Measurements from ENCODE around the gene GABRB1. TPM values are rescaled to one million over a fixed set of nuclear protein-coding genes. Genes with fewer than 3 reads are reported as not detected.
A peak's percentile ranks its signal among the peaks of the same experiment; 100 is the strongest.

The GABRB1 gene
- polyA plus RNA-seq, result under 1 TPM in 2 of 4 donors, not detected in 2; 0.18 to 0.78 TPM
- long read RNA-seq, donor 1, result 0 reads
- long read RNA-seq, donor 2, result 0 reads
- long read RNA-seq, donor 3, result 0 reads
- long read RNA-seq, donor 4, result 0 reads
- long read RNA-seq, donor 5, result 0 reads
- long read RNA-seq, donor 6, result 0 reads
- long read RNA-seq, donor 7, result 0 reads
- long read RNA-seq, donor 8, result 0 reads
- long read RNA-seq, donor 9, partial matches to known transcripts, result 0 of 1 reads
- long read RNA-seq, donor 9, other reads (novel, unspliced or antisense), result 0 of 1 reads
- long read RNA-seq, donor 10, result 0 reads

DNA sequence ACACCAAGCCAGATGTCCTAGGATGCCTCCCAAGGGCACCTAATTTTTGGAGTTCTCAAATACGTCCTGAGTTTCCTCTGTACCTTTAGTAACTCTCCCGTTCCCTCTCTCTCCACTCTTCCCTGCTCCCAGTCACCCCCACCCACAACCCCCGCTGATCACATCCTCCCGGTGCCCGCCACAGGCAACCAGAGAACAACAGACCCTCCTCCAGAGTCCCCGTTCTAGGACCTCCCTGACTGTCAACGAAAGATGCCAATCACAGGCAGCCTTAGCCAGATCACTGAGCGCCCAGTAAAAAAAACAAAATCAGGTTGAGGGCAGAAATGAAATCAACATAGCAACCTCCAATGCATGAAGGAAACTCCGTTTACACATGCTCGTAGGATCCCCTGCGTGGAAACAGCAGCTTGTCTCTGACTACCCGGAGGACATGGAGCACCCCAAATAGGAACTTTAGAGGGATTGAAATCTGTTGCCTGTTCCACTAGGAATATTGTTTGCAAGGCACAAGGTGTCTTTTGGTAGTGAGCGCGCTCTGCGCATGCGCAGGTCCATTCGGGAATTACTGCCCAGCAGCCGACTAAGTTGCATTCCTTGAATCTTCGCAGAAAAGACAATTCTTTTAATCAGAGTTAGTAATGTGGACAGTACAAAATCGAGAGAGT lies at the start of gene GABRB1:
GABRB1 (plus strand) TSS at position 557 of the 668 bp plus-strand sequence.
- H3K4me3 ChIP-seq (ENCODE audit: low read depth in 1 of 3, low read length in 3 of 3), result peak within 1 kb of the TSS in 2 of 3 donors; percentile 46 to 58
- peak; percentile 69 to 77 for DNase-seq
- 3 to 6% (median 6%) methylated on average over 20 of the region's 20 CpGs for WGBS, 3 donors
- H3K9me3 ChIP-seq (ENCODE audit: control insufficient read depth in 2 of 2, insufficient read depth in 1 of 2, low read depth in 1 of 2, low read length in 1 of 2), result no peaks in the 10 kb centered on the region
- peaks cover 0 to 16% (median 4%) of the 10 kb centered on the region in 3 donors for H3K27me3 ChIP-seq (ENCODE audit: control insufficient read depth in 3 of 3, insufficient read depth in 3 of 3, low read length in 3 of 3)
- H3K4me1 ChIP-seq (ENCODE audit: control insufficient read depth in 3 of 3, insufficient read depth in 2 of 3, low read depth in 1 of 3, low read length in 2 of 3), result no peaks in the 10 kb centered on the region
- no peaks in the 10 kb centered on the region for H3K36me3 ChIP-seq (ENCODE audit: control insufficient read depth in 3 of 3, insufficient read depth in 2 of 3, low read depth in 1 of 3, low read length in 3 of 3)
- no peak within 1 kb of the TSS for H3K27ac ChIP-seq (ENCODE audit: low read depth in 1 of 3, low read length in 2 of 3)
- no peak for FAIRE-seq

DNA sequence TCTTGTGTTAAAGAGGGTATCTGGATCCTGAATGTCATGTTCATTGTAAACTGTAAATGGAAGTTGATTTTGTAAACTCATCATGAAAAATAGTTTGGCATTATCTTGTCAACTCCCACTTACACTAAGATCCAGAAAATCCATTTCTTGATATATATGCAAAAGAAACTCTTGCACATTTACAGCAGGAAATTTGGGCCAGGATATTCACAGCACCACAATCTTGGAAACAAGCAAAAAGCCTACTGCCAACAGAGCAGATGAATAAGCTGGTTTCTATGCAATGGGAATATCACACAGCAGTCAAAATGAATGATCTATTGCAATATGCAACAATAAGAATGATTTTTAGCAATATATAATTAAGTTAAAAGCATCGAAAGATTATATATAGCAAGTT lies 46.6 kb upstream of the GABRB1 start:
- FAIRE-seq, result no peak

DNA sequence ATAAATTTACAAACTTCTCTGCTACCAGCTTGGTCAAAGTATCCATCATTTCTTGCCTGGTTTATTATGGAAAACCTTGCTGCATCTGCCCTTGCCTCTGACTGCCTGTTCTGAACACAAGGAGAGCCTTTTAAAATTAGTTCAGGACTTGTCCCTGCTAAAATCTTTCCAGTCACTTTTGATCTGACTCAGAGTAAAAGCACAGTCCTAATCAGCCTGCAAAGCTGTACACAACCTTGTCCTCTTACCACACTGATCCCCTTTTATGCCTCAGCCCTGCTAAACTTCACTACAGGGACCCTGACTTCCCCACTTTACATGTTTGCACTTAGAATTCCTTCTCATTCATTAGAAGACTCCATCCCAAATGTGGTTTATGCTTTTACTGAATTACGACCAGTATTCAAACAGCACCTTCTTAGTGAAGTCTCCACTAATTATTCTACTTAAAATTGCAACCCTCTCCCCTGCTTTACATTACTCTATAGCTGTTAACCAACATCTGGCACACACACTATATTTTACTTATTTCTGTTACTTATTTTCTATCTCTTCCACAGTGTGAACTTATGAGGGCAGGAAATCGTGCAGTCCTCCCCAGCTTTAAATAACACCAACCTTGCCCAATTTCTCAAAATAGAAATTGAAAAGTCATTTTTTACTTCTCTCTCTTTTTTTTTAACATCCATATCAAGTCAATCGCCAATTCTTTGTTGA lies 44.3 kb upstream of the GABRB1 start:
- WGBS, 3 donors, result 74 to 86% (median 81%) methylated on average over 3 of the region's 3 CpGs
- Histone ChIP-seq H3K27me3 (ENCODE audit: control insufficient read depth in 3 of 3, insufficient read depth in 3 of 3, low read length in 3 of 3) (peaks cover 0 to 3% (median 0%) of the 10 kb centered on the region in 3 donors), H3K36me3 (ENCODE audit: control insufficient read depth in 3 of 3, insufficient read depth in 2 of 3, low read depth in 1 of 3, low read length in 3 of 3) (no peaks in the 10 kb centered on the region), H3K4me3 (ENCODE audit: low read depth in 1 of 3, low read length in 3 of 3) (no peak overlapping the region), H3K27ac (ENCODE audit: low read depth in 1 of 3, low read length in 2 of 3) (no peak overlapping the region), H3K4me1 (ENCODE audit: control insufficient read depth in 3 of 3, insufficient read depth in 2 of 3, low read depth in 1 of 3, low read length in 2 of 3) (no peaks in the 10 kb centered on the region), H3K9me3 (ENCODE audit: control insufficient read depth in 2 of 2, insufficient read depth in 1 of 2, low read depth in 1 of 2, low read length in 1 of 2) (no peaks in the 10 kb centered on the region)
- no peak for DNase-seq
- no peak for FAIRE-seq

More for the DNA sequence above, 46.6 kb upstream of the GABRB1 start:
- Histone ChIP-seq H3K36me3 (ENCODE audit: control insufficient read depth in 3 of 3, insufficient read depth in 2 of 3, low read depth in 1 of 3, low read length in 3 of 3) (no peaks in the 10 kb centered on the region), H3K4me1 (ENCODE audit: control insufficient read depth in 3 of 3, insufficient read depth in 2 of 3, low read depth in 1 of 3, low read length in 2 of 3) (no peaks in the 10 kb centered on the region), H3K27ac (ENCODE audit: low read depth in 1 of 3, low read length in 2 of 3) (no peak overlapping the region), H3K27me3 (ENCODE audit: control insufficient read depth in 3 of 3, insufficient read depth in 3 of 3, low read length in 3 of 3) (no peaks in the 10 kb centered on the region), H3K4me3 (ENCODE audit: low read depth in 1 of 3, low read length in 3 of 3) (no peak overlapping the region), H3K9me3 (ENCODE audit: control insufficient read depth in 2 of 2, insufficient read depth in 1 of 2, low read depth in 1 of 2, low read length in 1 of 2) (no peaks in the 10 kb centered on the region)
- 85 to 98% (median 90%) methylated on average over 1 of the region's 1 CpG for WGBS, 3 donors
- DNase-seq, result no peak

DNA sequence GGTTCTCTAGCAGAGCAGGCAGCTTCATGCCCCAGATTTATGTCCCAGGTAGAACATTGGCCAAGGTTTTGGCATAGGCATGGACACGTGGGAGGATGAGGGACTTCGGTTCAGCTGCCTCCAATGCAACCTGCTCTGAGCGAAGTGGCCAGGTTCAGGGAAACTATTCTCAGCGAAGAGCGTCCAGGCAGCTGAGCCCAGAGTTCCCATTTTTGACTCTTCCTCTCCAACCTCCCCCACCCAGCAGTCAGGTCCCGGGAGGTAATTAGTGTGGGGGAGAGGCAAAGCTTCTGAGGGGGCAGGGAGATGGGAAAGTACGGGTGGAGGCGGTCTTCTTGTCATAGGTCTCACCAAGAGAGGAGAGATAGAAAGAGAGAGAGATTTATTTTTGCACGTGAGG lies 39.0 kb upstream of the GABRB1 start:
- DNase-seq (no peak), FAIRE-seq (no peak)
- Histone ChIP-seq H3K9me3 (ENCODE audit: control insufficient read depth in 2 of 2, insufficient read depth in 1 of 2, low read depth in 1 of 2, low read length in 1 of 2) (no peaks in the 10 kb centered on the region), H3K4me3 (ENCODE audit: low read depth in 1 of 3, low read length in 3 of 3) (no peak overlapping the region), H3K4me1 (ENCODE audit: control insufficient read depth in 3 of 3, insufficient read depth in 2 of 3, low read depth in 1 of 3, low read length in 2 of 3) (peaks cover 4 to 6% (median 5%) of the 10 kb centered on the region in 3 donors), H3K36me3 (ENCODE audit: control insufficient read depth in 3 of 3, insufficient read depth in 2 of 3, low read depth in 1 of 3, low read length in 3 of 3) (no peaks in the 10 kb centered on the region), H3K27me3 (ENCODE audit: control insufficient read depth in 3 of 3, insufficient read depth in 3 of 3, low read length in 3 of 3) (peaks cover 4 to 35% (median 11%) of the 10 kb centered on the region in 3 donors), H3K27ac (ENCODE audit: low read depth in 1 of 3, low read length in 2 of 3) (no peak overlapping the region)
- whole genome bisulfite sequencing, 3 donors, result 9 to 25% (median 15%) methylated on average over 9 of the region's 9 CpGs

DNA sequence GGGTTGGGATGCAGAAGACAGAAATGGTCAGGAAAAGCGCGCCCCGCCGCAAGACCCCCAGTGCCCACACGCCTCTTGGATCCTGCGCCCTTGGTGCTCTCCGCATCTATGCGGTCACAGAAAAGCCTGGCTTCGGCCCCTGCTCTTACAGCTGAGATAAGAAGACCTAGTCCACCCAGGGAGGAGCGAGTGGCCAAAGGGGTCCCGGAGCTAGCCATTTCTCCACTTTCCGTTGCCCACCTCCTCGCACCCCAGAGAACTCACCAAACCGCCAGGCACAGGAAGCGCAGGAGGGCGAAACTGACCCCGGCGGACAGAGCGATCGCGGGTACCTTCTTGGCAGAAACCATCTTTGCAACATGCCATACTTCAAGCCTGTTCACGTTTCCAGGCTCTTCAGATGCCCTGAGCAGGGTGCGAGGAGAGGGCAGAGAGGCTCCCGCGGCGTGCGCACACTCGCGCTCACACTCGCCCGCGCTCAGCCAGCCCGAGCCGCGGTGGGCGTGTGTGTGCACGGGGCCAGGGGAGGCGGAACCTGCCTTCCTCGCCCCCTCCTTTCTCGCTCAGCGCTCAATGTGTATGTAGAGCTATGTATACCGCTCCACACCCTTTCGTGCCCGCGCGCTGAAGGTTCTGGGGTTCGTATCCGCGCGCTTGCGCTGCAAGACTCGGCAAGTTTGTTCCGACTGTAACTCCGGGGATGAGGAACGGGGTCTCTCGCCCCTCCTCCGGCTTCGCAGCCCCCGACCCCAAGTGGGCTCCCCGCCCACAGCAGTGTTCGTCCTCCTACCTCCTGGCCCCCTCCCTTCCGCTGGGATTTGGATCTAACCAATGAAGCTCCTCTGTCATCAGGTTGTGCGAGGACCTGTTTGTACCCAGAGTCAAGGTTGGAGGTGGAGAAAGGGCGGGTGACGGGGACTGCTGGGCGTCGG lies 38.0 kb upstream of the GABRB1 start, which contains the start of gene GABRA4:
GABRA4 (minus strand) TSS at position 507 of the 932 bp plus-strand sequence; CDS start at position 350, 157 bp downstream.
- peaks cover 4 to 6% (median 5%) of the 10 kb centered on the region in 3 donors for H3K4me1 ChIP-seq (ENCODE audit: control insufficient read depth in 3 of 3, insufficient read depth in 2 of 3, low read depth in 1 of 3, low read length in 2 of 3)
- WGBS, 3 donors, result 2 to 8% (median 2%) methylated on average over 64 to 67 of the region's 67 CpGs
- H3K36me3 ChIP-seq (ENCODE audit: control insufficient read depth in 3 of 3, insufficient read depth in 2 of 3, low read depth in 1 of 3, low read length in 3 of 3), result no peaks in the 10 kb centered on the region
- peaks cover 4 to 35% (median 11%) of the 10 kb centered on the region in 3 donors for H3K27me3 ChIP-seq (ENCODE audit: control insufficient read depth in 3 of 3, insufficient read depth in 3 of 3, low read length in 3 of 3)
- H3K4me3 ChIP-seq (ENCODE audit: low read depth in 1 of 3, low read length in 3 of 3), result peak within 1 kb of the TSS in 2 of 3 donors; percentile 35 to 38
- DNase-seq, result peak; percentile 13 to 24
- H3K27ac ChIP-seq (ENCODE audit: low read depth in 1 of 3, low read length in 2 of 3), result no peak within 1 kb of the TSS
- H3K9me3 ChIP-seq (ENCODE audit: control insufficient read depth in 2 of 2, insufficient read depth in 1 of 2, low read depth in 1 of 2, low read length in 1 of 2), result no peaks in the 10 kb centered on the region
- FAIRE-seq, result no peak

DNA sequence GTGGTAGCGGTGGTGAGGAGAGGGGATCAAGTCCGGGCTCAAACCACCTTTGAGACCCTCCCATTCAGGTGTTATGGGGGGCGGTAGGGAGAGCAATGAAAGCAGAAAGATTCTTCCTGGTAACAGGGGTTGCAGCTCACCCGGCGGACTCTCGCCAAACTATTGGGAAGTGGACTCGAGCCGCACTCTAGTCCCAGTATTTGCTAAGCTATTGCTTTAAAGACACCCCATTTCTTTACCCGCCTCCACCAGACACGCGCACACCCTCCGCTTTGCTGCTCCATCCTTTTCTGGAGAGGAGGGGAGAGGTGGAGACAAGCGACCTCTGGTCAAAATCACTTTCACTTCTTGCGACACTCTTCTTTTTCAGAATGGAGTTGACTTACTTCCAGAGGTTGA lies 37.4 kb upstream of the GABRB1 start:
- no peak overlapping the region for H3K27ac ChIP-seq (ENCODE audit: low read depth in 1 of 3, low read length in 2 of 3)
- FAIRE-seq, result no peak
- 1 to 3% (median 2%) methylated on average over 14 of the region's 14 CpGs for WGBS, 3 donors

DNA sequence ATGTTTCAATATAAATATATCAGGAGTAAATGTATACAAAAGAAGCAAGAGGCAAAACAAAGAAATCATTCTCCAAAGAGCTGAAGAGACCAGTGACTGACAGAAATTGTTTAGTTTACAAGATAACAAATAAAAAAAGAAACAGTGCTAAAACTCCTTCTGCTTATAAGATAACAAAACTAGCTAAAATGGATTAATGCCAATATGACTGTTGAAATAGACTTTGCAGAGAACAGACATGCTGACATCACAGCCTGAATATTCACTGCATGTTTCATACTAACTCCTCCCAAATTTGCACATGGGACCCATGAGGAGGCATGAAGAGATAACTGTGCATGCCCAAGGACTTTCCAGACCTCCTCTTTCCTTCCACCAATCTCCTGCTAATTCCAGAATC lies 31.8 kb upstream of the GABRB1 start:
- H3K27me3 ChIP-seq (ENCODE audit: control insufficient read depth in 3 of 3, insufficient read depth in 3 of 3, low read length in 3 of 3), result peaks cover 0 to 9% (median 0%) of the 10 kb centered on the region in 3 donors
- no peaks in the 10 kb centered on the region for H3K36me3 ChIP-seq (ENCODE audit: control insufficient read depth in 3 of 3, insufficient read depth in 2 of 3, low read depth in 1 of 3, low read length in 3 of 3)
- H3K9me3 ChIP-seq (ENCODE audit: control insufficient read depth in 2 of 2, insufficient read depth in 1 of 2, low read depth in 1 of 2, low read length in 1 of 2), result no peaks in the 10 kb centered on the region
- no peak for FAIRE-seq
- no peak overlapping the region for H3K4me3 ChIP-seq (ENCODE audit: low read depth in 1 of 3, low read length in 3 of 3)
- no peaks in the 10 kb centered on the region for H3K4me1 ChIP-seq (ENCODE audit: control insufficient read depth in 3 of 3, insufficient read depth in 2 of 3, low read depth in 1 of 3, low read length in 2 of 3)
- no peak overlapping the region for H3K27ac ChIP-seq (ENCODE audit: low read depth in 1 of 3, low read length in 2 of 3)
- DNase-seq, result no peak

More for the DNA sequence above, 37.4 kb upstream of the GABRB1 start:
- peaks cover 4 to 6% (median 5%) of the 10 kb centered on the region in 3 donors for H3K4me1 ChIP-seq (ENCODE audit: control insufficient read depth in 3 of 3, insufficient read depth in 2 of 3, low read depth in 1 of 3, low read length in 2 of 3)
- no peaks in the 10 kb centered on the region for H3K36me3 ChIP-seq (ENCODE audit: control insufficient read depth in 3 of 3, insufficient read depth in 2 of 3, low read depth in 1 of 3, low read length in 3 of 3)
- peak overlapping the region in 2 of 3 donors; percentile 35 to 38 for H3K4me3 ChIP-seq (ENCODE audit: low read depth in 1 of 3, low read length in 3 of 3)
- DNase-seq, result peak; percentile 2 to 25
- no peaks in the 10 kb centered on the region for H3K9me3 ChIP-seq (ENCODE audit: control insufficient read depth in 2 of 2, insufficient read depth in 1 of 2, low read depth in 1 of 2, low read length in 1 of 2)
- peaks cover 4 to 35% (median 11%) of the 10 kb centered on the region in 3 donors for H3K27me3 ChIP-seq (ENCODE audit: control insufficient read depth in 3 of 3, insufficient read depth in 3 of 3, low read length in 3 of 3)
